WTC11 (cell line): ENCODE results near the gene OLFML2B. TPM values are rescaled to one million over a fixed set of nuclear protein-coding genes. Genes with fewer than 3 reads are reported as not detected.

ENCODE experiments used
- ATAC-seq: fragments of 200-7000 bp; cut with Tn5 transposase; 2 replicates; pipeline ENCODE4 v1.10.0; 2021; ENCODE audit warnings: mild to moderate bottlenecking, moderate library complexity
- CTCF ChIA-PET: fragments of 300-600 bp; sonication (Branson Sonifier 250); formaldehyde crosslinking; loops from one replicate; lab custom pipeline; 2021; ENCODE audit warnings: antibody characterized with exemption; lab: Charles Lee
- POLR2A ChIA-PET: fragments of 350-600 bp; sonication (Branson Sonifier 250); formaldehyde crosslinking; loops from one replicate; lab custom pipeline; 2021; ENCODE audit warnings: antibody characterized with exemption; lab: Charles Lee
- DNase-seq: peaks from one replicate; pipeline ENCODE4 v3.0.0; 2021; ENCODE audit warnings: low spot score
- H3K27ac Mint-ChIP-seq: 2 replicates; pipeline ENCODE4 v1.8.0; 2021; ENCODE audit warnings: mixed read lengths
- H3K27me3 Mint-ChIP-seq: 2 replicates; pipeline ENCODE4 v1.8.0; 2021; ENCODE audit warnings: low read depth, mild to moderate bottlenecking, moderate library complexity, mixed read lengths
- H3K36me3 Mint-ChIP-seq: 2 replicates; pipeline ENCODE4 v1.8.0; 2021; ENCODE audit warnings: mixed read lengths
- H3K4me1 Mint-ChIP-seq: 2 replicates; pipeline ENCODE4 v1.8.0; 2022; ENCODE audit warnings: mixed read lengths
- H3K4me3 Mint-ChIP-seq: 2 replicates; pipeline ENCODE4 v1.8.0; 2021; ENCODE audit warnings: mild to moderate bottlenecking, moderate library complexity, mixed read lengths
- H3K9me3 Mint-ChIP-seq: 2 replicates; pipeline ENCODE4 v1.8.0; 2021; ENCODE audit warnings: mixed read lengths
- AFF4 ChIP-seq: sonication (generic); formaldehyde crosslinking; IDR thresholded peaks from 2 replicates; pipeline ENCODE4 v1.8.1; 2023; ENCODE audit warnings: mild to moderate bottlenecking, missing genetic modification reagents, borderline replicate concordance
- ARID4B ChIP-seq: sonication (generic); formaldehyde crosslinking; IDR thresholded peaks from 2 replicates; pipeline ENCODE4 v1.8.0; 2023; ENCODE audit warnings: missing genetic modification reagents, mild to moderate bottlenecking, borderline replicate concordance
- ETV6 ChIP-seq: sonication (generic); formaldehyde crosslinking; IDR thresholded peaks from 2 replicates; pipeline ENCODE4 v1.8.1; 2022; ENCODE audit warnings: mild to moderate bottlenecking, missing genetic modification reagents
- GABPB1 ChIP-seq: sonication (generic); formaldehyde crosslinking; IDR thresholded peaks from 2 replicates; pipeline ENCODE4 v1.8.1; 2023; ENCODE audit warnings: mild to moderate bottlenecking, missing genetic modification reagents
- JAZF1 ChIP-seq: fragments of 250-450 bp; sonication (Bioruptor Pico); IDR thresholded peaks from 2 replicates; pipeline ENCODE4 v1.9.0; 2021; ENCODE audit warnings: moderate library complexity, mild to moderate bottlenecking, inconsistent platforms
- MLX ChIP-seq: sonication (generic); formaldehyde crosslinking; IDR thresholded peaks from 2 replicates; pipeline ENCODE4 v1.8.1; 2023; ENCODE audit warnings: mild to moderate bottlenecking, missing genetic modification reagents, moderate library complexity
- MYBL2 ChIP-seq: sonication (generic); formaldehyde crosslinking; IDR thresholded peaks from 2 replicates; pipeline ENCODE4 v1.8.1; 2023; ENCODE audit warnings: mild to moderate bottlenecking, moderate library complexity, missing genetic modification reagents
- NFATC4 ChIP-seq: fragments of 250-450 bp; sonication (Bioruptor Pico); IDR thresholded peaks from 2 replicates; pipeline ENCODE4 v1.9.0; 2021; ENCODE audit warnings: mild to moderate bottlenecking
- ZNF232 ChIP-seq: sonication (generic); formaldehyde crosslinking; IDR thresholded peaks from 2 replicates; pipeline ENCODE4 v1.8.0; 2022; ENCODE audit warnings: mild to moderate bottlenecking, missing genetic modification reagents
- ZNF281 ChIP-seq: sonication (generic); formaldehyde crosslinking; IDR thresholded peaks from 2 replicates; pipeline ENCODE4 v1.8.0; 2023; ENCODE audit warnings: mild to moderate bottlenecking, missing genetic modification reagents
- total RNA-seq: library from RNA; stranded (reverse); gene quantifications from 3 replicates; pipeline ENCODE4 v1.2.3, GENCODE V29; 2021
- TF ChIP-seq, protein P1 (sequence below): sonication (generic); formaldehyde crosslinking; IDR thresholded peaks from 2 replicates; pipeline ENCODE4 v1.8.0; 2022; ENCODE audit warnings: missing genetic modification reagents
- TF ChIP-seq, protein P2 (sequence below): sonication (generic); formaldehyde crosslinking; conservative IDR thresholded peaks from 2 replicates; pipeline ENCODE4 v1.8.1; 2022; ENCODE audit warnings: mild to moderate bottlenecking, missing genetic modification reagents
- TF ChIP-seq, protein P3 (sequence below): fragments of 250-450 bp; sonication (Bioruptor Pico); IDR thresholded peaks from 2 replicates; pipeline ENCODE4 v2.1.2; 2022; ENCODE audit warnings: mild to moderate bottlenecking, moderate library complexity
- TF ChIP-seq, protein P4 (sequence below): sonication (generic); formaldehyde crosslinking; IDR thresholded peaks from 2 replicates; pipeline ENCODE4 v1.8.1; 2023; ENCODE audit warnings: mild to moderate bottlenecking, missing genetic modification reagents
- TF ChIP-seq, protein P5 (sequence below): sonication (generic); formaldehyde crosslinking; IDR thresholded peaks from 2 replicates; pipeline ENCODE4 v1.8.0; 2022; ENCODE audit warnings: mild to moderate bottlenecking, missing genetic modification reagents

OLFML2B gene
- total RNA-seq, 1 experiment from 2014 or later: 4.9 TPM

DNA sequence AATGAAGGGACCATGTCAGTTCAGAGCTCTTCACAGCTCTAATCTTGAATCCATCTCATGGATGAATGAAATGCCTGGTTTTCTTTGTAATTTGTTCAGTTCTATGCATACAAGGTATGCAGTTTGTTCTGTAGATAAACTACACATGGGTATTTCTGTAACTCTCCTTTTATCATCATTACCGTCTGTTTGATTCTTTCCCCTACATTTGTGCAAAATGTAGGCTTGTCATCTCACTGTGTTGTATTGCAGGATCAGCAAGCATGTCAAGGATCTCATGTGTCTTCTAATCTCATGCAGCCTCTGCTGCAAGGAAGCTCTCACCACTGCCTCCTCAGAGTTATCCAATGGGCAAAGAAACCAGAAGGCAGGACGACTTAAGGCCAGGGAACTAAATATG lies 79.3 kb downstream of the OLFML2B start:
- TF ChIP-seq, protein P1, sequence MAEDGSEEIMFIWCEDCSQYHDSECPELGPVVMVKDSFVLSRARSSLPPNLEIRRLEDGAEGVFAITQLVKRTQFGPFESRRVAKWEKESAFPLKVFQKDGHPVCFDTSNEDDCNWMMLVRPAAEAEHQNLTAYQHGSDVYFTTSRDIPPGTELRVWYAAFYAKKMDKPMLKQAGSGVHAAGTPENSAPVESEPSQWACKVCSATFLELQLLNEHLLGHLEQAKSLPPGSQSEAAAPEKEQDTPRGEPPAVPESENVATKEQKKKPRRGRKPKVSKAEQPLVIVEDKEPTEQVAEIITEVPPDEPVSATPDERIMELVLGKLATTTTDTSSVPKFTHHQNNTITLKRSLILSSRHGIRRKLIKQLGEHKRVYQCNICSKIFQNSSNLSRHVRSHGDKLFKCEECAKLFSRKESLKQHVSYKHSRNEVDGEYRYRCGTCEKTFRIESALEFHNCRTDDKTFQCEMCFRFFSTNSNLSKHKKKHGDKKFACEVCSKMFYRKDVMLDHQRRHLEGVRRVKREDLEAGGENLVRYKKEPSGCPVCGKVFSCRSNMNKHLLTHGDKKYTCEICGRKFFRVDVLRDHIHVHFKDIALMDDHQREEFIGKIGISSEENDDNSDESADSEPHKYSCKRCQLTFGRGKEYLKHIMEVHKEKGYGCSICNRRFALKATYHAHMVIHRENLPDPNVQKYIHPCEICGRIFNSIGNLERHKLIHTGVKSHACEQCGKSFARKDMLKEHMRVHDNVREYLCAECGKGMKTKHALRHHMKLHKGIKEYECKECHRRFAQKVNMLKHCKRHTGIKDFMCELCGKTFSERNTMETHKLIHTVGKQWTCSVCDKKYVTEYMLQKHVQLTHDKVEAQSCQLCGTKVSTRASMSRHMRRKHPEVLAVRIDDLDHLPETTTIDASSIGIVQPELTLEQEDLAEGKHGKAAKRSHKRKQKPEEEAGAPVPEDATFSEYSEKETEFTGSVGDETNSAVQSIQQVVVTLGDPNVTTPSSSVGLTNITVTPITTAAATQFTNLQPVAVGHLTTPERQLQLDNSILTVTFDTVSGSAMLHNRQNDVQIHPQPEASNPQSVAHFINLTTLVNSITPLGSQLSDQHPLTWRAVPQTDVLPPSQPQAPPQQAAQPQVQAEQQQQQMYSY (CRISPR knock-in tag): no peak
- TF ChIP-seq NFATC4 (CRISPR knock-in tag) (no peak), MYBL2 (CRISPR knock-in tag) (no peak)
- TF ChIP-seq, protein P2, sequence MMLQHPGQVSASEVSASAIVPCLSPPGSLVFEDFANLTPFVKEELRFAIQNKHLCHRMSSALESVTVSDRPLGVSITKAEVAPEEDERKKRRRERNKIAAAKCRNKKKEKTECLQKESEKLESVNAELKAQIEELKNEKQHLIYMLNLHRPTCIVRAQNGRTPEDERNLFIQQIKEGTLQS: no peak
- TF ChIP-seq, protein P3, sequence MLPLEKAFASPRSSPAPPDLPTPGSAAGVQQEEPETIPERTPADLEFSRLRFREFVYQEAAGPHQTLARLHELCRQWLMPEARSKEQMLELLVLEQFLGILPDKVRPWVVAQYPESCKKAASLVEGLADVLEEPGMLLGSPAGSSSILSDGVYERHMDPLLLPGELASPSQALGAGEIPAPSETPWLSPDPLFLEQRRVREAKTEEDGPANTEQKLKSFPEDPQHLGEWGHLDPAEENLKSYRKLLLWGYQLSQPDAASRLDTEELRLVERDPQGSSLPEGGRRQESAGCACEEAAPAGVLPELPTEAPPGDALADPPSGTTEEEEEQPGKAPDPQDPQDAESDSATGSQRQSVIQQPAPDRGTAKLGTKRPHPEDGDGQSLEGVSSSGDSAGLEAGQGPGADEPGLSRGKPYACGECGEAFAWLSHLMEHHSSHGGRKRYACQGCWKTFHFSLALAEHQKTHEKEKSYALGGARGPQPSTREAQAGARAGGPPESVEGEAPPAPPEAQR: no peak
- TF ChIP-seq, all 79 proteins: peak for 0
- H3K27ac Mint-ChIP-seq: no peak overlapping the region
- H3K4me3 Mint-ChIP-seq: no peak overlapping the region
- DNase-seq (no peak), ATAC-seq (no peak)
- POLR2A ChIA-PET: no interaction called here
- H3K9me3 Mint-ChIP-seq: no peaks in the 10 kb centered on the region
- peaks cover 18% of the 10 kb centered on the region for H3K4me1 Mint-ChIP-seq
- no peaks in the 10 kb centered on the region for H3K36me3 Mint-ChIP-seq
- no peaks in the 10 kb centered on the region for H3K27me3 Mint-ChIP-seq
- CTCF ChIA-PET: no interaction called here

DNA sequence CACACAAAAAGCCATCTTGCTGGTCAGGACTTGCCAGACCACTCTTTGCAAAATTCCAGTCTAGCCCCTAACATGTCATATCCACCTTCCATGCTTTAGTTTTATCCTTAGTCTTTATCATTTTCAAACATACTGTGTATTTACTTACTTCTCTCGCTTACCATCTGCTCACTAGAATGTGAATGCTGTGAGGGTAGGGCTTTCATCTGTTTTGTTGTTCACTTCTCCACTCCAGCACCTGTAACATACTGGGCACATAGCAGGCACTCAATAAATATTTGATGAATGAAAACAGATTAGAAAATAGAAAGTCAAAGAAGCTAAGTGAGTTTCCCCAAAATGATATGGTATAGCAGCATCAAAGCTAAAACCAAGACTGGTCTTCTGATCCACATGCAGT lies 79.9 kb downstream of the OLFML2B start:
- CTCF ChIA-PET: no interaction called here
- no peak for TF ChIP-seq ZNF232 (CRISPR knock-in tag)
- TF ChIP-seq, protein P2: no peak
- no peak for TF ChIP-seq ETV6
- TF ChIP-seq, protein P4, sequence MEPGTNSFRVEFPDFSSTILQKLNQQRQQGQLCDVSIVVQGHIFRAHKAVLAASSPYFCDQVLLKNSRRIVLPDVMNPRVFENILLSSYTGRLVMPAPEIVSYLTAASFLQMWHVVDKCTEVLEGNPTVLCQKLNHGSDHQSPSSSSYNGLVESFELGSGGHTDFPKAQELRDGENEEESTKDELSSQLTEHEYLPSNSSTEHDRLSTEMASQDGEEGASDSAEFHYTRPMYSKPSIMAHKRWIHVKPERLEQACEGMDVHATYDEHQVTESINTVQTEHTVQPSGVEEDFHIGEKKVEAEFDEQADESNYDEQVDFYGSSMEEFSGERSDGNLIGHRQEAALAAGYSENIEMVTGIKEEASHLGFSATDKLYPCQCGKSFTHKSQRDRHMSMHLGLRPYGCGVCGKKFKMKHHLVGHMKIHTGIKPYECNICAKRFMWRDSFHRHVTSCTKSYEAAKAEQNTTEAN (CRISPR knock-in tag): no peak
- no peak for TF ChIP-seq JAZF1 (CRISPR knock-in tag)
- TF ChIP-seq ARID4B: no peak
- no peak for TF ChIP-seq MYBL2 (CRISPR knock-in tag)
- TF ChIP-seq AFF4 (CRISPR knock-in tag): no peak
- TF ChIP-seq ZNF281 (CRISPR knock-in tag): no peak
- no peak for TF ChIP-seq MLX (CRISPR knock-in tag)
- no peak for TF ChIP-seq GABPB1 (CRISPR knock-in tag)
- TF ChIP-seq, protein P5, sequence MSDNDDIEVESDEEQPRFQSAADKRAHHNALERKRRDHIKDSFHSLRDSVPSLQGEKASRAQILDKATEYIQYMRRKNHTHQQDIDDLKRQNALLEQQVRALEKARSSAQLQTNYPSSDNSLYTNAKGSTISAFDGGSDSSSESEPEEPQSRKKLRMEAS: no peak

More for the DNA sequence above, 79.9 kb downstream of the OLFML2B start:
- POLR2A ChIA-PET: no interaction called here
- Mint-ChIP-seq H3K36me3 (no peaks in the 10 kb centered on the region), H3K4me1 (peaks cover 18% of the 10 kb centered on the region), H3K27ac (no peak overlapping the region), H3K27me3 (no peaks in the 10 kb centered on the region), H3K9me3 (no peaks in the 10 kb centered on the region), H3K4me3 (no peak overlapping the region)
- no peak for DNase-seq
- no peak for ATAC-seq
